ENCODE results near the gene CDON.

GRCh38 chr11:125942771-125943428 is 119.8 kb downstream of the CDON start:
- TF ChIP-seq RAD21 (IDR thresholded peaks at IDR 0.05; ENCODE audit: low read depth) (no peak), CREB1 (IDR thresholded peaks at IDR 0.05; ENCODE audit: low read depth) (no peak), FOXM1 (IDR thresholded peaks at IDR 0.05; ENCODE audit: borderline replicate concordance, low read depth) (no peak), CEBPB (IDR thresholded peaks at IDR 0.05) (no peak), EGR1 (IDR thresholded peaks at IDR 0.05) (no peak), EP300 (IDR thresholded peaks at IDR 0.05; ENCODE audit: borderline replicate concordance) (no peak)

Measured in Ishikawa (cell line).